HEK293 (cell line): ENCODE data around the gene ABHD5.

Experiments
- ZBTB1 ChIP-seq: fragments of 450-650 bp; formaldehyde crosslinking; IDR thresholded peaks from 2 replicates; pipeline ENCODE4 v1.5.1; 2016; ENCODE audit warnings: missing biosample characterization, missing genetic modification characterization
- ZNF121 ChIP-seq: fragments of 450-650 bp; formaldehyde crosslinking; IDR thresholded peaks from 2 replicates; pipeline ENCODE4 v1.5.1; 2016; ENCODE audit warnings: missing biosample characterization, missing genetic modification characterization
- ZNF239 ChIP-seq: fragments of 450-650 bp; formaldehyde crosslinking; IDR thresholded peaks from 2 replicates; pipeline ENCODE4 v1.5.1; 2016; ENCODE audit warnings: missing biosample characterization, missing genetic modification characterization
- ZNF274 ChIP-seq, 2 experiments: fragments of 200-500 bp in 1 of 2; fragments of 450-650 bp in 1 of 2; sonication (Bioruptor generic) in 1 of 2; formaldehyde crosslinking in 1 of 2; IDR thresholded peaks; 2 replicates each; pipeline versions ENCODE4 v1.5.1 to v1.6.1; 2014 to 2016; ENCODE audit warnings: borderline replicate concordance in 1 of 2, inconsistent platforms in 1 of 2, low read length in 1 of 2, missing biosample characterization in 1 of 2, missing genetic modification characterization in 1 of 2
- ZNF48 ChIP-seq: fragments of 450-650 bp; formaldehyde crosslinking; IDR thresholded peaks from 2 replicates; pipeline ENCODE4 v1.5.1; 2016; ENCODE audit warnings: missing biosample characterization, missing genetic modification characterization
- ZNF776 ChIP-seq: fragments of 450-650 bp; formaldehyde crosslinking; IDR thresholded peaks from 2 replicates; pipeline ENCODE4 v1.5.0; 2017; ENCODE audit warnings: missing biosample characterization, missing genetic modification characterization, borderline replicate concordance
- ZNF777 ChIP-seq: fragments of 450-650 bp; formaldehyde crosslinking; IDR thresholded peaks from 2 replicates; pipeline ENCODE4 v1.5.1; 2017; ENCODE audit warnings: missing biosample characterization, missing genetic modification characterization, borderline replicate concordance
- ZNF785 ChIP-seq: fragments of 450-650 bp; formaldehyde crosslinking; IDR thresholded peaks from 2 replicates; pipeline ENCODE4 v1.5.1; 2016; ENCODE audit warnings: missing biosample characterization, missing genetic modification characterization
- TF ChIP-seq, protein P1 (sequence below): fragments of 450-650 bp; formaldehyde crosslinking; IDR thresholded peaks from 2 replicates; pipeline ENCODE4 v1.5.1; 2016; ENCODE audit warnings: missing biosample characterization, missing genetic modification characterization
- TF ChIP-seq, protein P2 (sequence below): fragments of 450-650 bp; formaldehyde crosslinking; IDR thresholded peaks from 2 replicates; pipeline ENCODE4 v1.5.1; 2016; ENCODE audit warnings: missing biosample characterization, missing genetic modification characterization, low read depth

DNA sequence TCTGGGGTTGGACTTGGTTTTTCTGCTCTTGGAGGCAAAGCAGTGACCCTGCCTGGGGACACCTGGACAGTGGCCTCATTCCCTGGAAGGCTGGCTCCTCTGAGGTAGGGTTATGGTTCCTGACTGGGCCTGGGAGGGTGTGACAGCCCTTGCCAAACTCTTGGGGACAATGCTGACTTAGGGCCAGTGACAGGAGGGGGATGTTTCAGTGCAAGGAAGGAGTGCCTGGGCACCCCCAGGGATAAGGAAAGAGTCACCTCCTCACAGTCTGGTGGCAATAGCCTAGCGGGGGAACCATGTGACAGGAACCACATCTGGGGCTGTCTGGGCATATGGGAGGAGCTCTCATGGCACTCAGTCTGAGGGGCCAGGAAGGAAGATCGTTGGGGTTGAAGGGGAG, 91.8 kb downstream of the ABHD5 start:
- TF ChIP-seq ZNF239 (tag by site-specific recombination) (no peak), ZNF274 (IDR thresholded peaks at IDR 0.05; ENCODE audit: low read length) (no peak), ZNF274 (tag by site-specific recombination; IDR thresholded peaks at IDR 0.05; ENCODE audit: borderline replicate concordance) (no peak), ZNF48 (tag by site-specific recombination) (no peak), ZNF785 (tag by site-specific recombination) (no peak), ZNF777 (tag by site-specific recombination) (no peak), ZNF776 (tag by site-specific recombination) (no peak), ZNF121 (tag by site-specific recombination) (no peak), ZBTB1 (tag by site-specific recombination) (no peak)
- TF ChIP-seq, protein P1, sequence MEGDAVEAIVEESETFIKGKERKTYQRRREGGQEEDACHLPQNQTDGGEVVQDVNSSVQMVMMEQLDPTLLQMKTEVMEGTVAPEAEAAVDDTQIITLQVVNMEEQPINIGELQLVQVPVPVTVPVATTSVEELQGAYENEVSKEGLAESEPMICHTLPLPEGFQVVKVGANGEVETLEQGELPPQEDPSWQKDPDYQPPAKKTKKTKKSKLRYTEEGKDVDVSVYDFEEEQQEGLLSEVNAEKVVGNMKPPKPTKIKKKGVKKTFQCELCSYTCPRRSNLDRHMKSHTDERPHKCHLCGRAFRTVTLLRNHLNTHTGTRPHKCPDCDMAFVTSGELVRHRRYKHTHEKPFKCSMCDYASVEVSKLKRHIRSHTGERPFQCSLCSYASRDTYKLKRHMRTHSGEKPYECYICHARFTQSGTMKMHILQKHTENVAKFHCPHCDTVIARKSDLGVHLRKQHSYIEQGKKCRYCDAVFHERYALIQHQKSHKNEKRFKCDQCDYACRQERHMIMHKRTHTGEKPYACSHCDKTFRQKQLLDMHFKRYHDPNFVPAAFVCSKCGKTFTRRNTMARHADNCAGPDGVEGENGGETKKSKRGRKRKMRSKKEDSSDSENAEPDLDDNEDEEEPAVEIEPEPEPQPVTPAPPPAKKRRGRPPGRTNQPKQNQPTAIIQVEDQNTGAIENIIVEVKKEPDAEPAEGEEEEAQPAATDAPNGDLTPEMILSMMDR = no peak
- TF ChIP-seq, protein P2, sequence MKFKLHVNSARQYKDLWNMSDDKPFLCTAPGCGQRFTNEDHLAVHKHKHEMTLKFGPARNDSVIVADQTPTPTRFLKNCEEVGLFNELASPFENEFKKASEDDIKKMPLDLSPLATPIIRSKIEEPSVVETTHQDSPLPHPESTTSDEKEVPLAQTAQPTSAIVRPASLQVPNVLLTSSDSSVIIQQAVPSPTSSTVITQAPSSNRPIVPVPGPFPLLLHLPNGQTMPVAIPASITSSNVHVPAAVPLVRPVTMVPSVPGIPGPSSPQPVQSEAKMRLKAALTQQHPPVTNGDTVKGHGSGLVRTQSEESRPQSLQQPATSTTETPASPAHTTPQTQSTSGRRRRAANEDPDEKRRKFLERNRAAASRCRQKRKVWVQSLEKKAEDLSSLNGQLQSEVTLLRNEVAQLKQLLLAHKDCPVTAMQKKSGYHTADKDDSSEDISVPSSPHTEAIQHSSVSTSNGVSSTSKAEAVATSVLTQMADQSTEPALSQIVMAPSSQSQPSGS (tag by site-specific recombination) = no peak
